ENCODE data around the gene ANXA11.
A peak's percentile ranks its signal among the peaks of the same experiment; 100 is the strongest.

The ANXA11 gene

GRCh38 chr10:80187465-80188409, 17.6 kb downstream of the ANXA11 start:
- DNase-seq: peak; percentile 78 to 94 (median 88)

GRCh38 chr10:80187060-80187459, 18.3 kb downstream of the ANXA11 start:
- no peak for DNase-seq

- DNase-seq: peak in 3 of 6 experiments; percentile 15 to 17 (median 16)
Measured at GRCh38 chr10:80186364-80187012, 18.8 kb downstream of the ANXA11 start.

GRCh38 chr10:80185578-80186299, 19.6 kb downstream of the ANXA11 start:
- no peak for DNase-seq

- no peak for DNase-seq
Measured at GRCh38 chr10:80184291-80184690, 21.0 kb downstream of the ANXA11 start.

- DNase-seq: no peak
Measured at GRCh38 chr10:80183436-80183835, 21.9 kb downstream of the ANXA11 start.

GRCh38 chr10:80182986-80183385, 22.4 kb downstream of the ANXA11 start:
- no peak for DNase-seq

GRCh38 chr10:80177781-80178636, 27.3 kb downstream of the ANXA11 start:
- no peak for DNase-seq

- no peak for DNase-seq
Measured at GRCh38 chr10:80176526-80176925, 28.8 kb downstream of the ANXA11 start.

GRCh38 chr10:80174641-80175395, 30.5 kb downstream of the ANXA11 start:
- DNase-seq: no peak

GRCh38 chr10:80173466-80173865, 31.9 kb downstream of the ANXA11 start:
- DNase-seq: no peak

GRCh38 chr10:80172896-80173295, 32.4 kb downstream of the ANXA11 start:
- no peak for DNase-seq

- DNase-seq: no peak
Measured at GRCh38 chr10:80171248-80171660, 34.1 kb downstream of the ANXA11 start.

- no peak for DNase-seq
Measured at GRCh38 chr10:80170641-80171040, 34.7 kb downstream of the ANXA11 start.

GRCh38 chr10:80170026-80170425, 35.3 kb downstream of the ANXA11 start:
- DNase-seq: no peak

GRCh38 chr10:80168679-80169380, 36.5 kb downstream of the ANXA11 start:
- no peak for DNase-seq

- DNase-seq: no peak
Measured at GRCh38 chr10:80168162-80168511, 37.2 kb downstream of the ANXA11 start.

GRCh38 chr10:80167471-80168161, 37.7 kb downstream of the ANXA11 start:
- no peak for DNase-seq

- no peak for DNase-seq
Measured at GRCh38 chr10:80166581-80167470, 38.5 kb downstream of the ANXA11 start.
